HG02852 (cell line): ENCODE data around the gene COG7.
"Not testable (repeated sequence)": the region's sequence is repeated elsewhere in the genome, so short reads cannot be mapped to it uniquely, and the experiment has no call there.

Experiments used
- ATAC-seq: cut with Tn5 transposase; IDR thresholded peaks from one replicate; pipeline ENCODE4 v1.9.1; 2021; ENCODE audit warnings: mild to moderate bottlenecking, moderate library complexity; ENCODE audit not compliant: unreplicated experiment

COG7 gene

DNA sequence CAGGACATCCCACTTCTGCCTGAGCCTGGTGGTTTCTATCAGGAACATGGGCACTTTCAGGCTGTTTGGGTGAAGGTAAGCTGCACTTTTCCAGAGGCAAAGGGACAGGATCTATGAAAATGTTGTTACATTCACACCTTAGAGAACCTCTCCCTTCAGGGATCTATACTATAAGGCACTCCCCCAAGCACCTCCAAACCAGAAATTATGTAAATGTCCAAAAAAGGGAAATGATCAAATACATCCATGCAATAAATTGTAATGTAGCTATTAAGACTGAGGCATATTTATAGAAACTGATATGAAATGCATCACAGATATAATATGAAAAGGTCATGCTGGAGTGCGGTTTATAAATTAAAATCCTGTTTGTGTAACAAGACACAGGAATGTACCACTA lies 23.3 kb upstream of the COG7 start:
- no peak for ATAC-seq

- no peak for ATAC-seq
Measured at GRCh38 chr16:23469814-23470213, 16.8 kb upstream of the COG7 start.

- no peak for ATAC-seq
Measured at GRCh38 chr16:23466162-23466885, 13.3 kb upstream of the COG7 start.

DNA sequence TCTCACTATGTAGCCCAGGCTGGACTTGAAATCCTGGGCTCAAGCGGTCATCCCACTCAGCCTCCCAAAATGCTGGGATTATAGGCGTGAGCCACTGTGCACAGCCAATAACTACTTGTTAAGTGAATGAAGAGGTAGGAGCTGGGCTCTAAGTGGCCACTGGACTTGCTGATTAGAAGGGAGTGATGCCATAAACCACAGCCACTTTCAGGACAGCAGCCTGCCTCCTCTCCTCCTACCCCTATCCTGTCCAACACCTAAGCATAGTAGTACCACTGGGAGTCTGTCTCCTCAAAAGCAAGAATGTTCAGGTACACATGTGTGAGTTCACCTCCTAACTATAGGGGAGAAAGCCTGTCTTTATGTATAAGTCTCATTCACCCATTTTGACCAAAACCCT lies 12.2 kb upstream of the COG7 start:
- ATAC-seq: no peak

- no peak for ATAC-seq
Measured at GRCh38 chr16:23464196-23464595, 11.2 kb upstream of the COG7 start.

DNA sequence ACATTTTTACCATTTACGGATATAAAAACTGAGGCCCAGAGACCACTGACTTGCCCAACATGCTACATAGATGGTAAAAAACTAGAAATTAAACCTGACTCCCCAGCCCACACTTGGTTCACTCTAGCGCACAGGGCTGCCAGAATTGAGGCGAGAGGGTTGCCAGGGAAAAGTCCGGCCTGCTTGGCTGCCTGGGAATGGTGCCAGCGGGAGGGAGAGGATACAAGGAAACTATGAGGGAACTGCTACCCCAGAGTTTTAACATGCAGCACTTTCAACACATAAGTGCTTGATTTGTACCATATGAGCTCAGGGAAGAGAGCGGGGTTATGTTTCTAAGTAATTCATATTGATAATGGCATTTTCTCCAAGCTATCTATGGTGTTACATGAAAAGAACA lies 10.0 kb upstream of the COG7 start:
- ATAC-seq: not testable (repeated sequence)

GRCh38 chr16:23453338-23454052 lies 506 bp upstream of the COG7 start:
- ATAC-seq: no peak

- ATAC-seq: no peak
Measured at GRCh38 chr16:23452221-23452571, 793 bp downstream of the COG7 start.

GRCh38 chr16:23448392-23448791 lies 4.6 kb downstream of the COG7 start:
- ATAC-seq: no peak

DNA sequence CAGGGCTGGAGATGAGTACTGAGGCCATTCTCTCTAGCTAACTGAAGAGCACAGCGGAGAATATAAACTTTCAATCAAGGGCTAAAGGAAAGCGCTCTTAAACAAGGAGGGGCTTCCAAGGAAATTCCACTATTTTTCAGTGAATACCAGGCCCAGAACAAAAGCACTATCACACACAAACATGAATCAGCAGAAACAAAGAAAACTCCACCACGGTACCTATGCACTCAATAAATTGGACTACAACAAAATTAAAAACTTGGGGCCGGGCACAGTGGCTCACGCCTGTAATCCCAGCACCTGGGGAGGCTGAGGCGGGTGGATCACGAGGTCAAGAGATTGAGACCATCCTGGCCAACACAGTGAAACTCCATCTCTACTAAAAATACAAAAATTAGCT lies 15.4 kb downstream of the COG7 start:
- ATAC-seq: not testable (repeated sequence)

- ATAC-seq: no peak
Measured at GRCh38 chr16:23436951-23437350, 16.0 kb downstream of the COG7 start.

- no peak for ATAC-seq
Measured at GRCh38 chr16:23435500-23435899, 17.5 kb downstream of the COG7 start.

- no peak for ATAC-seq
Measured at GRCh38 chr16:23434380-23434779, 18.6 kb downstream of the COG7 start.

DNA sequence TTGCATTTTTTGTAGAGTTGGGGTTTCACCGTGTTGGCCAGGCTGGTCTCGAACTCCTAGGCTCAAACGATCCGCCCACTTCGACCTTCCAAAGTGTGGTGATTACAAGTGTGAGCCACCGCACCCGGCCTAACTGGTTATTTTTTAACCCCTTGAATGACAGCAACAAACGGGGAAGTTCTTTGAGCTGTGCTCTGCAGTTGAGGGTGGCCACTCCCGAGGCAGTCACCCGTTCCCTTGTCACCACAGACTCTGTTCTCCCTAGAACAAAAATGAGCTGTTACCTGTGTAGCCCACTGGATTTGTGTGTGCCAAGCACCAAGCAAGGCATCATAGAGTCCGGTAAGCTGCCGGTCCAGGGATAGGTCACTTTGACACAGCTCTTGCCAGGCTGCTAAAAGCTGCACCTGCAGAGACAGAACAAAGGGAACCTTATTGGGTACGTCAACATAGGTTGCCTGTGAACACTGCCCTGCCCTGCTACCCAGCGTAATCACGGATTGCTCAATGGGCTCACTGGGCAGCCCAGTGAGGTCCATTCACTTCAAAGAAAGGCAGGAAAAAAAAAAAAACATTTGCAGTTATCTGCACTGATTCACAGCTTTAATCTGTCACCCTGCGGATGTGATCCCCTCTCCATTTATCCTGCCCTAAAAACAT lies 19.6 kb downstream of the COG7 start:
- ATAC-seq: no peak

DNA sequence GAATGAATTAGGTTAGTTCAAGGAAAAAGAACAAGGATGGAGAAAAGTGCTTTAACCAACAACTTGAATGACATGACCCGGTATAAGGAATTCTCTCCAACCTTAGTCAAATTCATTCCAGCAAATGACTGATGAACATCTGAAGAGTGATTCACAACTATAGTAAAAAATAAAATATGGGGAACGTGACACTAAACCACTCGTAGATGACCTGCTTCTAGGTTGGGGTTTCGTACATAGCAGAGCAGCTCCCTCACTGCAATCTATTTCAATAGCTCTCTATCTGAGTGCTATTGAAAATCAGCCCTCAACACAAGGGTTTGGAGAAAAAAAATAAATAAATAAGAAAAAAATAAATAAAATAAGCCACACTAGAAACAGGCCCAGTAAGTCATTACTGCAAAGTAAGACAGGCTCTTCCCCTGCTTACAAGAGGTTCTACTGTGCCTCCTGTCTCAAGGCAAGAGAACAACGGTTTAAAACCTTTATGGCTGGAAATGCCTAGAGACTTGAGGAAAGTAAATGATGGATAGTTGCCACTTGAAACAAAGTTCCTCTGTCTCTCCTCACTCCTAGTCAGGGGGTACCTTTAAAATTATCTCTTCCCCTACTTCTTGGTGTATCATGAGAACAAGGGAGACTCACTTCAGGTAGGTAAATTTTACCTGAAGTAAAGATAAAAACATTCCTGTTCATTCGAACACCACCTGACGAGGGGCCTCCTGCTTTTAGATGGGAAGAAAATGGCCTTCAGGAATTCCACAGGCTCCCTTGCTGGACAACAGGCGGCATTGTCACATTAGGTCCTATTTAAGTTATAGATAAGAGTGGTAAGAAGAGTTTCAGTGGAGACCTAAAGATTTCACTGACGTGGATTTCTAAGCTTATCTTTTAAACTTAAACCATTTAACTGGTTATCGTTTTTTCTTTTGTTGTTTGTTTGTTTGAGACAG lies 20.5 kb downstream of the COG7 start:
- ATAC-seq: no peak

- no peak for ATAC-seq
Measured at GRCh38 chr16:23428351-23428750, 24.6 kb downstream of the COG7 start.

- ATAC-seq: no peak
Measured at GRCh38 chr16:23424292-23424958, 28.6 kb downstream of the COG7 start.

GRCh38 chr16:23423496-23424049 lies 29.4 kb downstream of the COG7 start:
- no peak for ATAC-seq

DNA sequence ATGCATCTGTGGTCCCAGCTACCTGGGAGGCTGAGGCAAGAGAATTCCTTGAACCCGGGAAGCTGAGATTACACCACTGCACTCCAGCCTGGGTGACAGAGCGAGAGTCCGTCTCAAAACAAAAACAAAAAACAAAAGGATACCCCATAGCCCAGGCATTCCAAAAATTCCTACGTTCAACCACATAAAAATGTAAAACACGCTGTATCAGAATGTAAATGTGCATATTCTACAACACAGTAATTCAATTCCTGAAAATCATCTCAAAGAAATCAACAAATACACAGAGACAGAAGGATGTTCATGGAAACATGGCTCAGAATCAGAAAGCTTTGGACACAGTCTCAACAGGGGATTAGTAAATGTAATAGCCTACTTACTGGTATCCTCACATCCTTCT lies 33.0 kb downstream of the COG7 start:
- ATAC-seq: no peak

GRCh38 chr16:23416816-23417215 lies 36.2 kb downstream of the COG7 start:
- no peak for ATAC-seq
